MCF 10A (cell line): ENCODE data around the gene CYP26B1. TPM values are rescaled to one million over a fixed set of nuclear protein-coding genes. Genes with fewer than 3 reads are reported as not detected.

Source experiments
- BruUV-seq: library from RNA; stranded (reverse); fragments of 400-500 nt; replicated peaks from 2 replicates; lab custom pipeline; 2021; lab: Mats Ljungman, UMichigan
- CTCF ChIA-PET: fragments of 300-600 bp; sonication (Branson Sonifier 250); formaldehyde crosslinking; extraction: SDS; loops from one replicate; lab custom pipeline; 2021; ENCODE audit warnings: antibody characterized with exemption, inconsistent platforms; lab: Yijun Ruan, JAX
- POLR2A ChIA-PET: fragments of 300-600, 350-650 bp; sonication (Branson Sonifier 250); formaldehyde crosslinking; extraction: SDS; loops from one replicate; lab custom pipeline; 2020; ENCODE audit warnings: antibody characterized with exemption, inconsistent platforms; lab: Yijun Ruan, JAX
- DNase-seq: peaks from one replicate; pipeline ENCODE4 v3.0.0-alpha.2; 2018; ENCODE audit not compliant: unreplicated experiment
- H3K27ac Mint-ChIP-seq: one replicate; pipeline ENCODE4 v1.8.0; 2022; ENCODE audit warnings: mild to moderate bottlenecking, low read depth, mixed read lengths; ENCODE audit not compliant: unreplicated experiment
- H3K27me3 Mint-ChIP-seq: one replicate; pipeline ENCODE4 v1.8.0; 2022; ENCODE audit warnings: mixed read lengths; ENCODE audit not compliant: insufficient read depth, unreplicated experiment
- H3K36me3 Mint-ChIP-seq: one replicate; pipeline ENCODE4 v1.8.0; 2022; ENCODE audit warnings: mild to moderate bottlenecking, moderate library complexity, mixed read lengths; ENCODE audit not compliant: insufficient read depth, unreplicated experiment
- H3K4me1 Mint-ChIP-seq: one replicate; pipeline ENCODE4 v1.8.0; 2022; ENCODE audit warnings: mixed read lengths; ENCODE audit not compliant: insufficient read depth, unreplicated experiment
- H3K4me3 Mint-ChIP-seq: one replicate; pipeline ENCODE4 v1.8.0; 2022; ENCODE audit warnings: mild to moderate bottlenecking, moderate library complexity, mixed read lengths; ENCODE audit not compliant: unreplicated experiment
- H3K9me3 Mint-ChIP-seq: one replicate; pipeline ENCODE4 v1.8.0; 2022; ENCODE audit warnings: mixed read lengths; ENCODE audit not compliant: unreplicated experiment
- CTCF ChIP-seq: fragments of 200-600 bp; IDR thresholded peaks from one replicate; pipeline ENCODE4 v1.8.0; 2022; ENCODE audit warnings: antibody characterized with exemption, mild to moderate bottlenecking; ENCODE audit not compliant: unreplicated experiment
- intact Hi-C: fragments of 100-400 bp; cut with micrococcal nuclease; formaldehyde crosslinking; loops from 2 replicates; pipeline ENCODE4 v1.14.1; 2022
- total RNA-seq: library from RNA; stranded (reverse); gene quantifications from 2 replicates; pipeline ENCODE4 v1.2.3, GENCODE V29; 2022

The CYP26B1 gene
- total RNA-seq, 1 experiment from 2014 or later = 14.1 TPM

GRCh38 chr2:72085513-72085912, 62.1 kb downstream of the CYP26B1 start:
- intact Hi-C loops = no loop called here

GRCh38 chr2:72085036-72085435, 62.6 kb downstream of the CYP26B1 start:
- no peak for DNase-seq
- Mint-ChIP-seq H3K27me3 (no peaks in the 10 kb centered on the region), H3K4me3 (no peak overlapping the region), H3K36me3 (no peaks in the 10 kb centered on the region), H3K9me3 (no peaks in the 10 kb centered on the region), H3K27ac (no peak overlapping the region), H3K4me1 (no peaks in the 10 kb centered on the region)
- TF ChIP-seq CTCF = no peak
- ChIA-PET CTCF (no interaction called here), POLR2A (no interaction called here)
- intact Hi-C loops = no loop called here
- BruUV-seq = no TSS peak

More at GRCh38 chr2:72085513-72085912, 62.1 kb downstream of the CYP26B1 start:
- DNase-seq = no peak
- no peak overlapping the region for H3K27ac Mint-ChIP-seq
- no peak overlapping the region for H3K4me3 Mint-ChIP-seq
- ChIA-PET POLR2A (no interaction called here), CTCF (no interaction called here)
- H3K36me3 Mint-ChIP-seq = no peaks in the 10 kb centered on the region
- no TSS peak for BruUV-seq
- no peaks in the 10 kb centered on the region for H3K27me3 Mint-ChIP-seq
- no peaks in the 10 kb centered on the region for H3K9me3 Mint-ChIP-seq
- TF ChIP-seq CTCF = no peak
- H3K4me1 Mint-ChIP-seq = no peaks in the 10 kb centered on the region

- intact Hi-C loops = no loop called here
- TF ChIP-seq CTCF = no peak
- ChIA-PET POLR2A (no interaction called here), CTCF (no interaction called here)
- no peaks in the 10 kb centered on the region for H3K4me1 Mint-ChIP-seq
- H3K9me3 Mint-ChIP-seq = no peaks in the 10 kb centered on the region
- no TSS peak for BruUV-seq
- no peaks in the 10 kb centered on the region for H3K27me3 Mint-ChIP-seq
- H3K27ac Mint-ChIP-seq = no peak overlapping the region
- DNase-seq = no peak
- H3K36me3 Mint-ChIP-seq = no peaks in the 10 kb centered on the region
- H3K4me3 Mint-ChIP-seq = no peak overlapping the region
Observed at GRCh38 chr2:72084584-72084976, 63.1 kb downstream of the CYP26B1 start.

- Mint-ChIP-seq H3K27me3 (no peaks in the 10 kb centered on the region), H3K27ac (no peak overlapping the region), H3K4me1 (no peaks in the 10 kb centered on the region), H3K36me3 (no peaks in the 10 kb centered on the region), H3K4me3 (no peak overlapping the region), H3K9me3 (no peaks in the 10 kb centered on the region)
- intact Hi-C loops = no loop called here
- no peak for TF ChIP-seq CTCF
- no peak for DNase-seq
- no TSS peak for BruUV-seq
- POLR2A ChIA-PET = interaction anchor here (0.6 kb wide), 1 partner anchor 29 kb away, joined by 3 read pairs; no protein-coding TSS in a partner anchor
- CTCF ChIA-PET = no interaction called here
Observed at GRCh38 chr2:72083751-72084583, 63.7 kb downstream of the CYP26B1 start.
